ENCODE measurements around the gene CTNND1. TPM values are rescaled to one million over a fixed set of nuclear protein-coding genes. Genes with fewer than 3 reads are reported as not detected.

Gene CTNND1
- total and polyA plus RNA-seq, 7 experiments from 2014 or later = 0.80 to 32.0 (median 13.4) TPM

DNA sequence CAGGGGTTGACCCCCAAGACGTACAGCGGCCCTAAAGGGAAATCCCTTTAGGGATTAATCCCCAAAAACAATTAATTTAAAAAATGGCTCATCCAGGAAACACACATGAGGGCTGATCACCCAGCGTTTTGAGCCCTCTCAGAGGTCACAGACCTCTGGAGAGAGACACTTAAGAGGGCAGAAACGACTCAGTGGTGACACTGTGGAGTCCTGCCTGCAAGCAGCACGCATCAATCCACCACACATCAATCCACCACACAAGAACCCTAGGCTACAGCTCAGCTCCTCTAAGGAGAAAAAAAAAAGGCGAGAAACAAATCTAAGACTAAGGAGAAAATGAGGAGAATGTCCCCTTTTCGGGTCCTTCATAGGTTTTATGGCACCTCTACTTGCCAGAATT is 32.8 kb upstream of the CTNND1 start:
- Histone ChIP-seq H3K4me1 (ENCODE audit: control insufficient read depth in 2 of 2, insufficient read depth in 2 of 2, low read length in 2 of 2) (no peaks in the 10 kb centered on the region), H3K4me3 (ENCODE audit: low read length) (no peak overlapping the region), H3K9me3 (ENCODE audit: control insufficient read depth in 2 of 3, low read length in 3 of 3) (no peaks in the 10 kb centered on the region), H3K27ac (ENCODE audit: low read depth, low read length) (no peak overlapping the region), H3K27me3 (ENCODE audit: control insufficient read depth in 2 of 2, insufficient read depth in 2 of 2, low read length in 2 of 2) (no peaks in the 10 kb centered on the region), H3K36me3 (ENCODE audit: control insufficient read depth in 2 of 3, insufficient read depth in 3 of 3, low read length in 3 of 3) (peaks cover 0 to 5% (median 0%) of the 10 kb centered on the region in 3 experiments)
- intact Hi-C loops (cut with micrococcal nuclease) = no loop called here
- no peak overlapping the region for H3K4me3 Mint-ChIP-seq
- no peak for ATAC-seq
- peaks cover 5 to 29% (median 13%) of the 10 kb centered on the region in 7 donors for H3K4me1 Mint-ChIP-seq
- ChIA-PET CTCF (interaction anchor here (0.8 to 0.9 kb wide), 2 partner anchors 15 to 72 kb away, joined by 3 read pairs; no protein-coding TSS in a partner anchor), POLR2A (interaction anchor here (1.7 kb wide), 1 partner anchor 13 kb away, joined by 5 read pairs; the partner anchor contains the start of gene SELENOH)
- H3K36me3 Mint-ChIP-seq = no peaks in the 10 kb centered on the region
- peak overlapping the region in 3 of 9 donors; percentile 19 to 38 (median 34) for H3K27ac Mint-ChIP-seq
- no peaks in the 10 kb centered on the region for H3K27me3 Mint-ChIP-seq
- no peak for DNase-seq
- no peaks in the 10 kb centered on the region for H3K9me3 Mint-ChIP-seq

DNA sequence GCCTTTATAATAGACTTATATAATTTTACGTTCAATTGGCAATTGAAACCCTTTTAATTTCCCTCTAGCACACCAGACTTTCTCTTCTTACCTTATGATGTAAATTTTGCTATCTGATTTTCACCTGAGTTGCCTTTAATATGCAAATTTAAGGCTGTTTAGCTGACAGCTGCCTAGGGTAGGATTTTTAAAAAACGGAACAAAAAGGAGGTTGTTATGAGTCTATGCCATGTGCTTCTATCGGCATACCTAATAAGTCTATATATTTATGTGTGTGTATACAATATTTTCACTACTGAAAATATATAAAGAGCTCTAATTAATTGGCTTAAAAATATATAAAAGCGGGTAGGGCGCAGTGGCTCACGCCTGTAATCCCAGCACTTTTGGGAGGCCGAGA is 32.1 kb upstream of the CTNND1 start:
- H3K27ac Mint-ChIP-seq = peak overlapping the region in 1 of 9 donors; percentile 24
- Histone ChIP-seq H3K27ac (ENCODE audit: low read depth, low read length) (no peak overlapping the region), H3K4me1 (ENCODE audit: control insufficient read depth in 2 of 2, insufficient read depth in 2 of 2, low read length in 2 of 2) (no peaks in the 10 kb centered on the region), H3K36me3 (ENCODE audit: control insufficient read depth in 2 of 3, insufficient read depth in 3 of 3, low read length in 3 of 3) (no peaks in the 10 kb centered on the region), H3K4me3 (ENCODE audit: low read length) (no peak overlapping the region), H3K27me3 (ENCODE audit: control insufficient read depth in 2 of 2, insufficient read depth in 2 of 2, low read length in 2 of 2) (no peaks in the 10 kb centered on the region), H3K9me3 (ENCODE audit: control insufficient read depth in 2 of 3, low read length in 3 of 3) (no peaks in the 10 kb centered on the region)
- no peaks in the 10 kb centered on the region for H3K9me3 Mint-ChIP-seq
- intact Hi-C loops (cut with micrococcal nuclease) = no loop called here
- H3K4me3 Mint-ChIP-seq = no peak overlapping the region
- ChIA-PET POLR2A (interaction anchor here (1.7 kb wide), 1 partner anchor 12 kb away, joined by 5 read pairs; the partner anchor contains the start of gene SELENOH), CTCF (interaction anchor here (0.5 to 0.8 kb wide), 2 partner anchors 23 to 71 kb away, joined by 3 to 4 read pairs; no protein-coding TSS in a partner anchor)
- no peak for ATAC-seq
- H3K4me1 Mint-ChIP-seq = peaks cover 5 to 29% (median 13%) of the 10 kb centered on the region in 7 donors
- H3K27me3 Mint-ChIP-seq = no peaks in the 10 kb centered on the region
- H3K36me3 Mint-ChIP-seq = no peaks in the 10 kb centered on the region
- no peak for DNase-seq

DNA sequence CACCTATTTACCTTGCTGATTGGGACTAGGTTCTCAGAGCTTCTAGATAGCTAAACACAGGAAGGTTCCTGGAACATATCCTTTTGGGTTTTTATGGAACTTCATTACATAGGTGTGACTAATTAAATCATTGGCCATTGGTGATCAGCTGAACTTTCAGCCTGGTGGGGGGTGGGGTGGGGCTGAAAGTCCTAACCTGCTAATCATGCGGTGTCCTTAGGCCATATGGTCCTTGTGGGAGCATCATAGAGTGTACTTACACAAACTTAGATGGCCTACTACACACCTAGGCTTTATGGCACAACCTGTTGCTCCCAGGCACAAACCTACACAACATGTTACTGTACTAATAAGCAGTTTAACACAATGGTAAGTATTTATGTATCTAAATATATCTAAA is 28.9 kb upstream of the CTNND1 start:
- Mint-ChIP-seq H3K4me3 (no peak overlapping the region), H3K27ac (no peak overlapping the region), H3K4me1 (peaks cover 8 to 25% (median 17%) of the 10 kb centered on the region in 7 donors), H3K9me3 (no peaks in the 10 kb centered on the region), H3K36me3 (peaks cover 0 to 11% (median 4%) of the 10 kb centered on the region in 5 donors), H3K27me3 (no peaks in the 10 kb centered on the region)
- intact Hi-C loops (cut with micrococcal nuclease) = no loop called here
- DNase-seq (no peak), ATAC-seq (no peak)
- POLR2A ChIA-PET = interaction anchor here (2.0 kb wide), 1 partner anchor 11 kb away, joined by 4 read pairs; no protein-coding TSS in a partner anchor
- no peak overlapping the region for H3K4me3 ChIP-seq (ENCODE audit: low read length)
- CTCF ChIA-PET = interaction anchor here (0.7 to 1.3 kb wide), 2 partner anchors 11 to 88 kb away, joined by 3 to 5 read pairs; no protein-coding TSS in a partner anchor
- H3K27ac ChIP-seq (ENCODE audit: low read depth, low read length) = no peak overlapping the region
- H3K27me3 ChIP-seq (ENCODE audit: control insufficient read depth in 2 of 2, insufficient read depth in 2 of 2, low read length in 2 of 2) = no peaks in the 10 kb centered on the region
- no peaks in the 10 kb centered on the region for H3K4me1 ChIP-seq (ENCODE audit: control insufficient read depth in 2 of 2, insufficient read depth in 2 of 2, low read length in 2 of 2)
- H3K36me3 ChIP-seq (ENCODE audit: control insufficient read depth in 2 of 3, insufficient read depth in 3 of 3, low read length in 3 of 3) = peaks cover 0 to 8% (median 0%) of the 10 kb centered on the region in 3 experiments
- H3K9me3 ChIP-seq (ENCODE audit: control insufficient read depth in 2 of 3, low read length in 3 of 3) = no peaks in the 10 kb centered on the region

- DNase-seq = no peak
- H3K4me1 ChIP-seq (ENCODE audit: control insufficient read depth in 2 of 2, insufficient read depth in 2 of 2, low read length in 2 of 2) = peaks cover 3 to 4% of the 10 kb centered on the region in 2 donors
- Mint-ChIP-seq H3K9me3 (no peaks in the 10 kb centered on the region), H3K27ac (peak overlapping the region in 6 of 9 donors; percentile 18 to 74 (median 42)), H3K4me1 (peaks cover 4 to 24% (median 9%) of the 10 kb centered on the region in 7 donors), H3K36me3 (peaks cover 0 to 20% (median 11%) of the 10 kb centered on the region in 5 donors), H3K4me3 (peak overlapping the region in 1 of 10 donors; percentile 52), H3K27me3 (no peaks in the 10 kb centered on the region)
- peaks cover 0 to 22% (median 0%) of the 10 kb centered on the region in 3 experiments for H3K36me3 ChIP-seq (ENCODE audit: control insufficient read depth in 2 of 3, insufficient read depth in 3 of 3, low read length in 3 of 3)
- H3K9me3 ChIP-seq (ENCODE audit: control insufficient read depth in 2 of 3, low read length in 3 of 3) = no peaks in the 10 kb centered on the region
- no peak overlapping the region for H3K4me3 ChIP-seq (ENCODE audit: low read length)
- H3K27me3 ChIP-seq (ENCODE audit: control insufficient read depth in 2 of 2, insufficient read depth in 2 of 2, low read length in 2 of 2) = no peaks in the 10 kb centered on the region
- intact Hi-C loops (cut with micrococcal nuclease) = no loop called here
- no peak for ATAC-seq
- ChIA-PET POLR2A (no interaction called here), CTCF (interaction anchor here (0.6 to 1.0 kb wide), 3 partner anchors 13 to 209 kb away, joined by 3 to 4 read pairs (median 3); no protein-coding TSS in a partner anchor)
- H3K27ac ChIP-seq (ENCODE audit: low read depth, low read length) = no peak overlapping the region
These were observed 25.8 kb upstream of the CTNND1 start for GRCh38 chr11:57735619-57736298.

DNA sequence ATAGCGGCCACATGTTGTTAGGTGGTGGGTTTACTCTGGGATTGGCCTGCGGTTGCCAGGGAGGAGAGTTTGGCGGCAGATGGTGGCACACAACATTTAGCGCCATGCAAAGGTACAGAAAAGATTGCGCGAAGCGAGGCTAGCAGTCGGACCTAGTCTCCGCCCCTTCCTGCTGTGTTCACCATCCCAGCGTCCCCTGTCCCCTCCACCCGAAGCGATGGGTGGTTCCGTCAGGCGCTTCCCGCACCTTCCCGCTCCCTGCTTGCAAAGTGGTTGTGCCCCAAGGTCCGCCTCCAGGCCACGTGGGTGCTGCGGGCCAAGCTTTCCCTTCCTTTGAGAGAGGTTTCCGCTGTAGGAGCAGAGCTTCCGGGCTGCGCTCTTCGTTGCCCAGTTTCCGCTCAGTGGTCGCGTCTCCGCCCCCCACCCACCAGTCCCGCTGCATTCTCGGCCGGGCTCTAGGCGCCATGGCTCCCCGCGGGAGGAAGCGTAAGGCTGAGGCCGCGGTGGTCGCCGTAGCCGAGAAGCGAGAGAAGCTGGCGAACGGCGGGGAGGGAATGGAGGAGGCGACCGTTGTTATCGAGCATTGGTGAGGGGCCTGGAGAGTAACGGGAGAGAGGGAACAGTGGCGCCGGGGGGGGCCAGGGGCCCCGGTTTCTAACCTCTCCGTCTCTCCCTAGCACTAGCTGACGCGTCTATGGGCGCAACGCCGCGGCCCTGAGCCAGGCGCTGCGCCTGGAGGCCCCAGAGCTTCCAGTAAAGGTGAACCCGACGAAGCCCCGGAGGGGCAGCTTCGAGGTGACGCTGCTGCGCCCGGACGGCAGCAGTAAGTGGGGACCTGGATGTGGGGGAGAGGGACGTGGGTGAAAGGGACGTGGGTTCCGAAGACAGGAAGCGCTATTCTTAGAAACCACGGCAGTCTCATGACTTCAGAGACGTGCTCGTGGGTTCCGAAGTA is 20.2 kb upstream of the CTNND1 start, which contains the start of gene SELENOH:
TSS of gene SELENOH (plus strand) at position 360 of the 955 bp plus-strand sequence. CDS start at position 465, 105 bp downstream.
- intact Hi-C loops (cut with micrococcal nuclease) = loop anchor here (1.0 to 10.0 kb wide), 14 partner anchors 29 to 1313 kb away; partner anchors contain the start of genes CLP1 (in 2 of the 2), MED19 (in 2 of the 2), SSRP1 (in 2 of the 2) and TIMM10 (in 2 of the 2)
- peak; percentile 94 for ATAC-seq
- ChIA-PET POLR2A (interaction anchor here (0.6 to 4.0 kb wide), 30 partner anchors 10 to 902 kb away, joined by 3 to 26 read pairs (median 4); partner anchors contain the start of genes BTBD18, LPXN, MED19 and SSRP1), CTCF (interaction anchor here (2.2 kb wide), 1 partner anchor 59 kb away, joined by 16 read pairs; no protein-coding TSS in a partner anchor)
- Mint-ChIP-seq H3K27me3 (no peaks in the 10 kb centered on the region), H3K4me1 (peaks cover 12 to 50% (median 41%) of the 10 kb centered on the region in 7 donors), H3K9me3 (peaks cover 0 to 4% (median 0%) of the 10 kb centered on the region in 11 donors), H3K27ac (peak within 1 kb of the TSS; percentile 97 to 100 (median 98)), H3K36me3 (peaks cover 4 to 42% (median 18%) of the 10 kb centered on the region in 5 donors), H3K4me3 (peak within 1 kb of the TSS; percentile 90 to 100 (median 99))
- Histone ChIP-seq H3K4me3 (ENCODE audit: low read length) (peak within 1 kb of the TSS; percentile 86), H3K36me3 (ENCODE audit: control insufficient read depth in 2 of 3, insufficient read depth in 3 of 3, low read length in 3 of 3) (peaks cover 0 to 56% (median 5%) of the 10 kb centered on the region in 3 experiments), H3K27me3 (ENCODE audit: control insufficient read depth in 2 of 2, insufficient read depth in 2 of 2, low read length in 2 of 2) (no peaks in the 10 kb centered on the region), H3K4me1 (ENCODE audit: control insufficient read depth in 2 of 2, insufficient read depth in 2 of 2, low read length in 2 of 2) (peaks cover 16 to 23% of the 10 kb centered on the region in 2 donors), H3K27ac (ENCODE audit: low read depth, low read length) (peak within 1 kb of the TSS; percentile 93), H3K9me3 (ENCODE audit: control insufficient read depth in 2 of 3, low read length in 3 of 3) (no peaks in the 10 kb centered on the region)
- peak; percentile 75 to 96 (median 91) for DNase-seq

All from naive thymus-derived CD4-positive, alpha-beta T cell (primary cell).